Right hindlimb (tissue), 1 donor: Measurements from ENCODE around the gene GNA12.
"Not testable (repeated sequence)": the region's sequence is repeated elsewhere in the genome, so short reads cannot be mapped to it uniquely, and the experiment has no call there.

ENCODE experiments used
- DNase-seq: peaks from one replicate; pipeline ENCODE4 v3.0.0-alpha.2; 2018

The GNA12 gene

GRCh38 chr7:2687881-2688318 lies 156.2 kb downstream of the GNA12 start, which contains the start of gene AMZ1:
AMZ1 (plus strand) TSS chr7:2688202; CDS start chr7:2700452, 12,250 bp downstream.
- DNase-seq, result no peak

GRCh38 chr7:2687338-2687869 lies 156.7 kb downstream of the GNA12 start:
- peak; percentile 54 for DNase-seq

DNA sequence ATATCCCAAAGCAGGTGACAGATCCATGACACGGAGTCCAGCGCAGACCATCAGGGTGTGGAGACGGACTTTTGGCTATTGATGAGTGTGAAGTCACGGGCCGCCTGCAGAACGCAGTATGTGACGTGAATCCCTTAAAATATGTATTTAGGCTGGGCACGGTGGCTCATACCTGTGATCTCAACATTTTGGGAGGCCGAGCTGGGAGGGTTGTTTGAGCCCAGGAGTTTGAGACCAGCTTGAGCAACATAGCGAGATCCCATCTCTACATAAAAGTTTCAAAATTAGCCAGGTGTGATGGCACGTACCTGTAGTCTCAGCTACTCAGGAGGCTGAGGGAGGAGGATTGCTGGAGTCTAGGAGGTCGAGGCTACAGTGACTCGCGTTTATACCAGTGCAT lies 158.0 kb downstream of the GNA12 start:
- no peak for DNase-seq

- no peak for DNase-seq
Measured at GRCh38 chr7:2684501-2684900, 159.6 kb downstream of the GNA12 start.

- DNase-seq, result no peak
Measured at GRCh38 chr7:2681929-2682799, 161.9 kb downstream of the GNA12 start.

DNA sequence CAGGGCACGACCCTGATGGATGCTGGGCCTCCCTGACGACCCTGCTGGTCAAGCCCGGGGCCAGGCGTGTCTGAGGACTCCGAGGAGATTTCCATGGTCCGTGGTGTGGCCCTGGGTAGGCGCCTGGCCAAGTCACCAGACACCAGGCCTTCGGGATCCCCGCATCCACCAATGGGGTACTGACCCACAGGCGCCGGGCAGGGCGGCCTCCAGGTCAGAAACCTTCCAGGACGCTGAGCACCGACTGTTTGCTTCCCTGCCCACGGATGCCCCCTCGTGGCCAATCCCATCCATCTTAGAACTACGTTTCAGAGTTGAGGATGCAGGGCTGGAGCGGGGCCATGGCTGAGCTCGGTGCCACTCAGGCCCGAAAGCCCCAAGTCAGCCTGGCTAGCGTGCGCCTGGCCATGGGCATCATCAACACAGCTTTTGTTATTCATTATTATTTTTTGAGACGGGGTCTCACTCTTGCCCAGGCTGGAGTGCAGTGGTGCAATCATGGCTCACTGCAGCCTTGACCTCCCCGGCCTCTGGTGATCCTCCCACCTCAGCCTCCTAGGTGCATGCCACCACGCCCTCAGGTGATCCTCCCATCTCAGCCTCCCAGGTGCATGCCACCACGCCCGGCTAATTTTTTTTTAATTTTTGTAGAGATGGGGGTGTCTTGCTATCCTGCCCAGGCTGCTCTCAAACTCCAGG lies 163.2 kb downstream of the GNA12 start:
- peak; percentile 73 for DNase-seq

- no peak for DNase-seq
Measured at GRCh38 chr7:2680256-2680655, 163.9 kb downstream of the GNA12 start.

GRCh38 chr7:2679135-2680127 lies 164.7 kb downstream of the GNA12 start:
- not testable (repeated sequence) for DNase-seq

- DNase-seq, result not testable (repeated sequence)
Measured at GRCh38 chr7:2678454-2678853, 165.7 kb downstream of the GNA12 start.
